ENCODE results near the gene RGS11.
A peak's percentile ranks its signal among the peaks of the same experiment; 100 is the strongest.

Gene RGS11

GRCh38 chr16:229731-230281, 45.9 kb downstream of the RGS11 start:
- DNase-seq (ENCODE audit: low read depth), result no peak

GRCh38 chr16:228852-229730, 46.7 kb downstream of the RGS11 start, which contains the start of gene LUC7L:
Gene LUC7L, minus strand, starts transcription at chr16:229449. Its CDS starts 110 bp downstream, at chr16:229339.
- DNase-seq (ENCODE audit: low read depth), result peak; percentile 64

- no peak for DNase-seq (ENCODE audit: low read depth)
Observed at GRCh38 chr16:228151-228851, 47.4 kb downstream of the RGS11 start.

- DNase-seq (ENCODE audit: low read depth), result no peak
Observed at GRCh38 chr16:220021-220420, 55.7 kb downstream of the RGS11 start.
